Adipose tissue (tissue), 3 donors: Measurements from ENCODE around the gene GALNT9. TPM values are rescaled to one million over a fixed set of nuclear protein-coding genes. Genes with fewer than 3 reads are reported as not detected.
"Not testable (repeated sequence)": the region's sequence is repeated elsewhere in the genome, so short reads cannot be mapped to it uniquely, and the experiment has no call there.

Experiments used
- H3K27ac ChIP-seq: one replicate; pipeline ENCODE4 v1.5.1; 2013; ENCODE audit warnings: low read depth, low read length
- WGBS, 3 donors: extraction: QIAGEN DNeasy Blood & Tissue Kit; methylation state at CpG; one replicate each; pipeline ENCODE4 v1.1.7; 2013; 5-methylcytosine and 5-hydroxymethylcytosine counted together
- polyA plus RNA-seq, 3 donors: library from polyadenylated mRNA; stranded (reverse); fragments of 200-250 nt; gene quantifications; one replicate each; pipeline ENCODE4 v1.2.3, GENCODE V29; 2013
- donor health status: healthy with polysubstance abuse.
- donor health status: Bipolar disorder and iron deficiency.
- donor health status: healthy.

Gene GALNT9
- polyA plus RNA-seq, 3 donors, result 0.03 to 1.1 (median 1.0) TPM

DNA sequence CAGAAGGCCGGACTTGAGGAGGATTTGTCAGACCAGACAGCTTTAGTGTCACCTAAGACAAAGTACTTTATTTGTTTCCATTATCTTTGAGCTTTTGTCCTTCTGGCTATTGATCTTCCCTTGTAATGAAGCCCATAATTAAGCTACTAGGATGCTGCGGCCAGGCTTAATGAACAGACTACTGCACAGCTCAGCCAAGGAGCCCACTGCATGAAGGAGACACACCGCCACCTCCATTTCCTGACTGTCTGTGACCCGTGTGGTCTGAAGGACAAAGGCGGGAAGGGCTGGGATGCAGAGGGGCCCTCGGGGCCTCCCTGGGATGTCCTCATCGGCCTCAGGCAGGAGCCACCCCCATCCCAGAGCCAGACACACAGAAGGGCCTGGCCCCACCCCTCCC is 31.0 kb upstream of the GALNT9 start:
- no peak overlapping the region for H3K27ac ChIP-seq
- 69 to 79% (median 70%) methylated on average over 7 of the region's 7 CpGs for WGBS, 3 donors

DNA sequence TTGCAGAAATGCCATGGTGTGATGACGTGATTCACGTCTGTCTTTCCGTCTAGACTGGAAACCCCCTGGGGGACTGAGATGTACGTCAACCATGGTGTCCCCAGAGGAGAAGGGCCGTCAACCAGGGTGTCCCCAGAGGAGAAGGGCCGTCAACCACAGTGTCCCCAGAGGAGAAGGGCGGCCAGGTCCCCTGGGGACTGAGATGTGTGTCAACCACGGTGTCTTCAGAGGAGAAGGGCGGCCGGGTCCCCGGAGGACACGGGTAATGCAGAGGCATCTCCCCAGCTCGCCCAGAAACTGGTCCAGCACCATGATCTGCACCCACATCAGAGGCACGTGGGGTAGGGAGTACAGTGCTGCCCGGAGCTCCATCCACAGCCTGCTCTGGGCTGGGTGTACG is 30.6 kb upstream of the GALNT9 start:
- WGBS, 3 donors, result 79 to 84% (median 81%) methylated on average over 16 of the region's 16 CpGs
- H3K27ac ChIP-seq, result no peak overlapping the region

- H3K27ac ChIP-seq, result no peak overlapping the region
- WGBS, 3 donors, result 86 to 93% (median 90%) methylated on average over 13 to 14 of the region's 14 CpGs
These were observed 30.2 kb upstream of the GALNT9 start for GRCh38 chr12:132359551-132359950.

- WGBS, 3 donors, result 85 to 90% (median 88%) methylated on average over 30 to 48 of the region's 57 CpGs
- H3K27ac ChIP-seq, result not testable (repeated sequence)
These were observed 29.1 kb upstream of the GALNT9 start for GRCh38 chr12:132358241-132359225.

GRCh38 chr12:132357623-132358186 is 28.3 kb upstream of the GALNT9 start:
- no peak overlapping the region for H3K27ac ChIP-seq
- 79 to 86% (median 81%) methylated on average over 25 of the region's 25 CpGs for WGBS, 3 donors

DNA sequence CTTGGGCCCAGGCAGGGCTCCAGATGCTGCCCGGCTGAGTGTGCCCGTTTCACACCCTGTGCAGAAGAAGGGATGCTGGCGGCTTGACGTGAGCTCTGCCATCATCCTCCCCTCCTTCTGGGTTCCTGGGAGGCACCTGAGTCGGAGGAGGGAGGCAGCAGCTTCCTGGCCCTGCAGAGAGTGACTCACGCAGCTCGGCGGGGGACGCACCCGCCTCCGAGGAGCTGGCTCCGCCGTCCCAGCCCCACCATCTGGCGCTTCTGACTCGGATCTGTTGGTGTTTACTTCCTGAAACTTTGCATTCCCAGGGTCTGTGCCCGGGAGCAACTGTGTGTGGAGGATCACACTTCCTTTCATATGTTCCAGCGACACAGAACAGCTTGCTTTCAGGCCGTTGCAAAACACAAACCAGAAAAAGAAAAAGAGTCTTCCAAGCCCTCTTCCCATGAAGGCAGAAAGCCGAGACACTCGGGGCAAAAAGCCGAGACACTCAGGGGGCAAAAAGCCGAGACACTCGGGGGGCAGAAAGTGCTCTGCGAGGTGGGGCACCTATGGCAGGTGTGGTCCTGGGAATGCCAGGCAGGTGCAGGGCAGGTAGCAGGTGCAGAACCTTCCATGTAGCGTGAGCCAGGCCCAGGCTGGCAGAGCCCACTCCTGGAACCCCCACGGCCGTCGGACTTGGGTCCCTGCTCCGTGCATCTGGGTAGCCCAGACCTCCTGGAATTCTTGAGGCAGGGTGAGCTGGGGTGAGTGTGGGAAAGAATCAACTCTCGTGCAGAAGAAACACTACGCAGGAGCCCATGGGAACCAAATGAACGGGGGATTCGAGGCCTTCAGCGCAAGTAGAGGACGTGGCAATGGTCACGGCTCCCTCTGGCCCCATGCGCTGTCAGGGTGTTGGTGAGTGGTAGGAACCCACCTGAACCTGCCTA is 27.6 kb upstream of the GALNT9 start:
- WGBS, 3 donors, result 30 to 43% (median 42%) methylated on average over 37 of the region's 37 CpGs
- H3K27ac ChIP-seq, result no peak overlapping the region

GRCh38 chr12:132355742-132356681 is 26.6 kb upstream of the GALNT9 start:
- no peak overlapping the region for H3K27ac ChIP-seq
- WGBS, 3 donors, result 77 to 87% (median 80%) methylated on average over 30 to 31 of the region's 31 CpGs

GRCh38 chr12:132354982-132355680 is 25.7 kb upstream of the GALNT9 start:
- H3K27ac ChIP-seq, result no peak overlapping the region
- WGBS, 3 donors, result 81 to 91% (median 90%) methylated on average over 34 of the region's 34 CpGs

GRCh38 chr12:132354211-132354981 is 25.0 kb upstream of the GALNT9 start:
- H3K27ac ChIP-seq, result no peak overlapping the region
- WGBS, 3 donors, result 69 to 72% (median 71%) methylated on average over 43 of the region's 43 CpGs

- H3K27ac ChIP-seq, result no peak overlapping the region
- 67 to 75% (median 73%) methylated on average over 15 of the region's 15 CpGs for WGBS, 3 donors
These were observed 24.4 kb upstream of the GALNT9 start for GRCh38 chr12:132353811-132354210.

DNA sequence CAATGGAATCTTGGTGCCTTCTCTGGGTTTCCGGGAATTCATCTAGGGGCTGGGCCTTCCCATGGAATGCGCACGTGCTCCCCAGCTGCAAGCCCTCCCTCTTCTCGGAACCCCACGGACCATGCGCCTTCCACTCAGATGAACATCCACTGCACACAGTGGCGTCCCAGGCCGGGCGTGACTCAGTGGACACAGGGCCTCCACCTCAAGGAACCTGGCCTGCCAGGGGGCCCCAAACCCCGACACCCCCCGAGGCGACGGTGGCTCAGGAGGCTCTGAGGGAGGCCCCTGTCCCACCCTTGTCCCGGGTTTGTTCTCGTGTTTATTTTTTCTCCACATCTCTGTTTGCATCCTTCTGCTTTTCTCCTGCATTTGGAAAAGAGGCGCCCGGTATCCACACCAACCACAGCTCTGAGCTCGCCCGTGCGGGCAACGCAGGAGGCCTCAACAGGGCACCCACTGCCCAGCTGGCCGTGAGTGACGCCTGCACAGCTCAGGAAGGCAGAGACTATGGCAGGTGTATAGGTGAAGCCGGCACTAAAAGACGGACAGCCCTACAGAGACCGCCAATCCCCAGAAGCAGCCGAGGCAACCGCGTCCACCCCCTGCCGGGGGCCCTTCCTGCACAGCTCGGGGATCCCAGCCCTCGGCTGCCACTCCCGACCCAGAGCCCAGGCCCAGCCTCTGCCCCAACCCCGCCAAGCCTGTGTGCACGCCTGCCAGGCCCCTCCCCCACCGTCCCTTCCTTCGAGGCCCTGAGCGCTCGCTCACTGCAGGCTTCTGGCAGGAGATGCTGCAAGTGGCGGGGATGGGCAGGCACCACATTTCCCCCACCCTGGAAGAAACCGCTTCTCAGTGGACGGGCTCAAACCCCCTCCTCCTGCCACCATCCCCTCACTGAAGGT is 23.8 kb upstream of the GALNT9 start:
- 58 to 67% (median 58%) methylated on average over 36 to 42 of the region's 42 CpGs for WGBS, 3 donors
- H3K27ac ChIP-seq, result no peak overlapping the region

GRCh38 chr12:132351751-132352495 is 22.5 kb upstream of the GALNT9 start:
- H3K27ac ChIP-seq, result no peak overlapping the region
- 76 to 88% (median 81%) methylated on average over 24 of the region's 24 CpGs for WGBS, 3 donors

DNA sequence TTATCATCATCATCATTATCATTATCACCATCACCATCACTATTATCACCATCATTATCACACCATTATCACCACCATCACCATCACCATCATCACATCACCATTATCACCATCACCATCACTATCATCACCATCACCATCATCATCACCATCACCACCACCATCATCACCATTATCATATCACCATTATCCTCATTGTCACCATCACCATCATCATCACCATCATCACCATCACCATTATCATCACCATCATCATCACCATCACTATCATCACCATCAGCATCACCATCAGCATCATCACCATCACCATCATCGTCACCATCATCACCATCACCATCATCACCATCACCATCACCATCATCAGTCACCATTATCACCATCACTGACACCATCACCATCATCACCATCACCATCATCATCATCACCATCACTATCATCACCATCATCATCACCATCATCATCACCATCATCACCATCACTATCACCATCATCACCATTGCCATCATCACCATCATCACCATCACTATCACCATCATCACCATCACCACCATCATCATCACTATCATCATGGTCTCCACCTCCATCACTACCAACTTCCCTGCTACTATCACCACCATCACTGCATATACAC is 20.2 kb upstream of the GALNT9 start:
- WGBS, 3 donors, result 50 to 82% (median 77%) methylated on average over 1 of the region's 1 CpG
- no peak overlapping the region for H3K27ac ChIP-seq

DNA sequence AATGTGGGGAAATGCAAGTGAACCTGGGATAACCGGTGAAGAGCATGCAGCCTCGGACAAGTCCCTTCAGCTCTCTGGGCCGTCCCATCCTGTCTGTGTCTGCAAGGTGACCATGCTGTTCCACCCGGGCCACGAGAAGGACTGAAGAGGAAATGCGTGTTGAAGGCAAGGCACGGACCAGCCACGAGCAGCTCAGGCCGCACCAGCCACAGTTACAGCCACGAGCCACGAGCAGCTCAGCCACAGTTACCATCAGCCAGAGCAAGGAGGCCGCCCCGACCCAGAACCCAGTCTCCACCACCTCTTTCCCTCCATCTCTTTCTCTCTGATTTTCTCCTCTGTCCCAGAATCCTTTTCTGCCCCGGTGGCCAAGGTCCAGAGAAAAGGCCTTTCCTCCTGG is 18.8 kb upstream of the GALNT9 start:
- WGBS, 3 donors, result 84 to 93% (median 92%) methylated on average over 14 of the region's 14 CpGs
- no peak overlapping the region for H3K27ac ChIP-seq
